AG09309 (cell line): ENCODE results near the gene TOP2A.

Source experiments
- DNase-seq: peaks from one replicate; pipeline ENCODE4 v3.0.0-alpha.2; 2010; ENCODE audit warnings: low read depth
- H3K4me3 ChIP-seq: 2 replicates; pipeline ENCODE4 v1.5.1; 2011; ENCODE audit warnings: mild to moderate bottlenecking, low read depth, low read length, moderate library complexity; ENCODE audit not compliant: control insufficient read depth
- CTCF ChIP-seq: IDR thresholded peaks from 2 replicates; pipeline ENCODE4 v1.5.1; 2011; ENCODE audit warnings: mild to moderate bottlenecking, low read depth, low read length, inconsistent platforms; ENCODE audit not compliant: insufficient read depth, control insufficient read depth; ENCODE audit errors: missing control alignments

TOP2A gene

GRCh38 chr17:40442392-40443195 is 24.9 kb upstream of the TOP2A start:
- H3K4me3 ChIP-seq = peak overlapping the region; percentile 97
- no peak for DNase-seq

GRCh38 chr17:40440166-40440565 is 22.5 kb upstream of the TOP2A start:
- no peak for TF ChIP-seq CTCF
- no peak overlapping the region for H3K4me3 ChIP-seq
- DNase-seq = no peak

More at GRCh38 chr17:40442392-40443195, 24.9 kb upstream of the TOP2A start:
- no peak for TF ChIP-seq CTCF

- H3K4me3 ChIP-seq = no peak overlapping the region
- DNase-seq = no peak
- TF ChIP-seq CTCF = no peak
Observed at GRCh38 chr17:40437095-40437732, 19.5 kb upstream of the TOP2A start.

GRCh38 chr17:40436636-40437035 is 18.9 kb upstream of the TOP2A start:
- TF ChIP-seq CTCF = no peak
- DNase-seq = no peak
- H3K4me3 ChIP-seq = no peak overlapping the region

GRCh38 chr17:40433551-40434415 is 16.1 kb upstream of the TOP2A start:
- no peak for DNase-seq
- peak; percentile 52 for TF ChIP-seq CTCF
- no peak overlapping the region for H3K4me3 ChIP-seq

- DNase-seq = no peak
- no peak overlapping the region for H3K4me3 ChIP-seq
- TF ChIP-seq CTCF = no peak
Observed at GRCh38 chr17:40432864-40433528, 15.3 kb upstream of the TOP2A start.
